ENCODE measurements around the gene C1orf226.

DNA sequence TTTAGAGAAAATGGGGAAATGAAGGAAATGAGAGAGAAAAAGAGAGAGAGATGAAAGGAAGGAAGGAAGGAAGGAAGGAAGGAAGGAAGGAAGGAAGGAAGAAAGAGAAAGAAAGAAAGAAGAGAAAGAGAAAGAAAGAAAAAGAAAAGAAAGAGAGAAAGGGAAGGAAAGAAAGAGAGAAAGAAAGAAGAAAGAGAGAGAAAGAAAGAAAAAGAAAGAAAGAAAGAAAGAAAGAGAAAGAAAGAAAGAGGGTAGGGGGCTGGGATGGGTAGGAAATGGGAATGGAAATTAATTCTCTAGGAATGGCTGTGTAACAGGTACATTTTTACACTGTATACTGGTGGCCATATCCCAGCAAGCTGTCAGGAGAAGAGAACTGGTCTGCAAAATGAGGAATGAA, 34.7 kb downstream of the C1orf226 start:
- TF ChIP-seq, protein P1, sequence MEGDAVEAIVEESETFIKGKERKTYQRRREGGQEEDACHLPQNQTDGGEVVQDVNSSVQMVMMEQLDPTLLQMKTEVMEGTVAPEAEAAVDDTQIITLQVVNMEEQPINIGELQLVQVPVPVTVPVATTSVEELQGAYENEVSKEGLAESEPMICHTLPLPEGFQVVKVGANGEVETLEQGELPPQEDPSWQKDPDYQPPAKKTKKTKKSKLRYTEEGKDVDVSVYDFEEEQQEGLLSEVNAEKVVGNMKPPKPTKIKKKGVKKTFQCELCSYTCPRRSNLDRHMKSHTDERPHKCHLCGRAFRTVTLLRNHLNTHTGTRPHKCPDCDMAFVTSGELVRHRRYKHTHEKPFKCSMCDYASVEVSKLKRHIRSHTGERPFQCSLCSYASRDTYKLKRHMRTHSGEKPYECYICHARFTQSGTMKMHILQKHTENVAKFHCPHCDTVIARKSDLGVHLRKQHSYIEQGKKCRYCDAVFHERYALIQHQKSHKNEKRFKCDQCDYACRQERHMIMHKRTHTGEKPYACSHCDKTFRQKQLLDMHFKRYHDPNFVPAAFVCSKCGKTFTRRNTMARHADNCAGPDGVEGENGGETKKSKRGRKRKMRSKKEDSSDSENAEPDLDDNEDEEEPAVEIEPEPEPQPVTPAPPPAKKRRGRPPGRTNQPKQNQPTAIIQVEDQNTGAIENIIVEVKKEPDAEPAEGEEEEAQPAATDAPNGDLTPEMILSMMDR (IDR thresholded peaks at IDR 0.05): no peak
- TF ChIP-seq POLR2A (IDR thresholded peaks at IDR 0.05): no peak

Data from uterus (tissue), 2 donors.